ENCODE results near the gene ACER1.

DNA sequence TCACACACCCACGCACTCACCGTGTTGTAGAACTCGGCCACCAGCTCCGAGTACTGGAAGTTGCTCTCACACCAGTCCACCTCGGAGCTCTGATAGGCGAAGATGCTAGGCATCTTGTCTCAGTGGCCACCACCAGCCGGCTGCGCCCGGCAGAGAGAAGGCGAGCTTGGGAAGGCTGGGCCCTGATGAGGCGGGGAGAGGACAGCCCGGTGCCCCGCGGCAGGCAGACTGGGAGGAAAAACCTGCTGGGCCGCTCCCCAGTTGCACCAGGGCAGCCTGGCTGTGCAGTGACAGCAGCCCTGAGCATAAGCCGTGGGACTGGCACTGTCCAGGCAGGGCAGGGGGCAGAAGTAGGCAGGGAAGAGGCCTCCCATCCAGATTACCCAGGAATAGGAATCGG lies at the start of gene ACER1:
- TF ChIP-seq, protein P1, sequence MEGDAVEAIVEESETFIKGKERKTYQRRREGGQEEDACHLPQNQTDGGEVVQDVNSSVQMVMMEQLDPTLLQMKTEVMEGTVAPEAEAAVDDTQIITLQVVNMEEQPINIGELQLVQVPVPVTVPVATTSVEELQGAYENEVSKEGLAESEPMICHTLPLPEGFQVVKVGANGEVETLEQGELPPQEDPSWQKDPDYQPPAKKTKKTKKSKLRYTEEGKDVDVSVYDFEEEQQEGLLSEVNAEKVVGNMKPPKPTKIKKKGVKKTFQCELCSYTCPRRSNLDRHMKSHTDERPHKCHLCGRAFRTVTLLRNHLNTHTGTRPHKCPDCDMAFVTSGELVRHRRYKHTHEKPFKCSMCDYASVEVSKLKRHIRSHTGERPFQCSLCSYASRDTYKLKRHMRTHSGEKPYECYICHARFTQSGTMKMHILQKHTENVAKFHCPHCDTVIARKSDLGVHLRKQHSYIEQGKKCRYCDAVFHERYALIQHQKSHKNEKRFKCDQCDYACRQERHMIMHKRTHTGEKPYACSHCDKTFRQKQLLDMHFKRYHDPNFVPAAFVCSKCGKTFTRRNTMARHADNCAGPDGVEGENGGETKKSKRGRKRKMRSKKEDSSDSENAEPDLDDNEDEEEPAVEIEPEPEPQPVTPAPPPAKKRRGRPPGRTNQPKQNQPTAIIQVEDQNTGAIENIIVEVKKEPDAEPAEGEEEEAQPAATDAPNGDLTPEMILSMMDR (IDR thresholded peaks at IDR 0.05), result no peak
- TF ChIP-seq POLR2A (IDR thresholded peaks at IDR 0.05) (no peak), EP300 (IDR thresholded peaks at IDR 0.05) (no peak)

All from ovary (tissue), 3 donors.